Activated naive CD4-positive, alpha-beta T cell treated with anti-CD3 and anti-CD28 coated beads, Interleukin-2, amount 50 U/mL, for 72 hours (primary cell): ENCODE measurements around the gene CALHM3. TPM values are rescaled to one million over a fixed set of nuclear protein-coding genes. Genes with fewer than 3 reads are reported as not detected.

Experiments
- total RNA-seq, 2 donors: library from RNA; stranded (reverse); gene quantifications; one replicate each; pipeline ENCODE4 v1.2.3, GENCODE V29; 2022

Gene CALHM3
- total RNA-seq, 2 donors from 2014 or later, result not detected

Other genes starting within 250 kb of the CALHM3 start
- gene RPEL1, start 233.4 kb downstream of the CALHM3 start, total RNA-seq, result not detected
- under 1 TPM in 1 of 2 donors, not detected in 1; 0.27 TPM for gene INA, start 202.1 kb downstream of the CALHM3 start, total RNA-seq
- gene PCGF6, start 128.1 kb downstream of the CALHM3 start, total RNA-seq, result 10 to 100 TPM; 13.2 to 15.2 TPM
- 10 to 100 TPM in 1 of 2 donors, 1 to 10 TPM in 1; 10.0 to 21.8 TPM for gene TAF5, start 111.3 kb downstream of the CALHM3 start, total RNA-seq
- 100 to 1,000 TPM; 382 to 465 TPM for gene ATP5MK, start 82.8 kb downstream of the CALHM3 start, total RNA-seq
- gene PDCD11, start 82.6 kb downstream of the CALHM3 start, total RNA-seq, result 10 to 100 TPM; 49.6 to 62.2 TPM
- gene CALHM2, start 26.9 kb downstream of the CALHM3 start, total RNA-seq, result 10 to 100 TPM in 1 of 2 donors, 1 to 10 TPM in 1; 9.1 to 13.5 TPM
- gene CALHM1, start 20.3 kb downstream of the CALHM3 start, total RNA-seq, result not detected
- 1 to 10 TPM in 1 of 2 donors, under 1 TPM in 1; 0.87 to 2.4 TPM for gene NEURL1, start 14.5 kb upstream of the CALHM3 start, total RNA-seq